Gastroesophageal sphincter (tissue), 4 donors: ENCODE data around the gene SRSF6. TPM values are rescaled to one million over a fixed set of nuclear protein-coding genes. Genes with fewer than 3 reads are reported as not detected.

Experiments
- ATAC-seq: fragments of 150-250 bp; one replicate; pipeline ENCODE4 v1.9.1; 2016; ENCODE audit warnings: mild to moderate bottlenecking, moderate library complexity
- H3K27ac ChIP-seq, 4 donors: fragments of 200-600 bp; sonication (generic) in 3 of 4; 1 replicate in 3 of 4; 2 replicates in 1 of 4; pipeline ENCODE4 v1.5.1; 2016 to 2019
- H3K27me3 ChIP-seq: fragments of 200-600 bp; sonication (generic); one replicate; pipeline ENCODE4 v1.5.1; 2019
- H3K36me3 ChIP-seq, 2 donors: fragments of 200-600 bp; sonication (generic); one replicate each; pipeline ENCODE4 v1.5.1; 2019; ENCODE audit warnings: control low read depth in 1 of 2
- H3K4me1 ChIP-seq, 3 donors: fragments of 200-600 bp; sonication (generic); 1 replicate in 2 of 3; 2 replicates in 1 of 3; pipeline ENCODE4 v1.5.1; 2016 to 2019; ENCODE audit warnings: control low read depth in 2 of 3
- H3K4me3 ChIP-seq, 2 donors: fragments of 200-600 bp; sonication (generic); one replicate each; pipeline ENCODE4 v1.5.1; 2019; ENCODE audit warnings: mild to moderate bottlenecking in 1 of 2, moderate library complexity in 1 of 2
- H3K9me3 ChIP-seq, 3 donors: fragments of 200-600 bp; sonication (generic); one replicate each; pipeline ENCODE4 v1.5.1; 2017 to 2019; ENCODE audit warnings: control low read depth in 2 of 3
- EP300 ChIP-seq: sonication (generic); formaldehyde crosslinking; IDR thresholded peaks from one replicate; pipeline ENCODE4 v1.6.1; 2017; ENCODE audit warnings: antibody characterized with exemption, mild to moderate bottlenecking
- POLR2A ChIP-seq, 2 donors: fragments of 450-650 bp; IDR thresholded peaks; one replicate each; pipeline ENCODE4 v1.6.1; 2017; ENCODE audit warnings: antibody characterized with exemption in 2 of 2, mild to moderate bottlenecking in 2 of 2, moderate library complexity in 1 of 2
- POLR2AphosphoS5 ChIP-seq: sonication (generic); formaldehyde crosslinking; IDR thresholded peaks from one replicate; pipeline ENCODE4 v1.6.1; 2017; ENCODE audit warnings: antibody characterized with exemption
- WGBS, 2 donors: methylation state at CpG; one replicate each; pipeline ENCODE4 v1.1.5; 2018; ENCODE audit warnings: low coverage in 1 of 2; 5-methylcytosine and 5-hydroxymethylcytosine counted together
- total RNA-seq, 4 donors: library from RNA; depleted of rRNA; stranded (reverse); fragments of >200 nt; gene quantifications; one replicate each; pipeline ENCODE4 v1.1.0, GENCODE V29; 2016
- TF ChIP-seq, protein P1 (sequence below), 4 experiments: fragments of 200-600 bp in 2 of 4; fragments of 450-650 bp in 2 of 4; sonication (generic) in 1 of 4; IDR thresholded peaks; one replicate each; pipeline ENCODE4 v1.5.1; 2017 to 2019; ENCODE audit warnings: antibody characterized with exemption in 4 of 4, mild to moderate bottlenecking in 2 of 4, moderate library complexity in 2 of 4

Gene SRSF6
- total RNA-seq, 4 donors from 2014 or later: 25.3 to 47.5 (median 31.3) TPM

DNA sequence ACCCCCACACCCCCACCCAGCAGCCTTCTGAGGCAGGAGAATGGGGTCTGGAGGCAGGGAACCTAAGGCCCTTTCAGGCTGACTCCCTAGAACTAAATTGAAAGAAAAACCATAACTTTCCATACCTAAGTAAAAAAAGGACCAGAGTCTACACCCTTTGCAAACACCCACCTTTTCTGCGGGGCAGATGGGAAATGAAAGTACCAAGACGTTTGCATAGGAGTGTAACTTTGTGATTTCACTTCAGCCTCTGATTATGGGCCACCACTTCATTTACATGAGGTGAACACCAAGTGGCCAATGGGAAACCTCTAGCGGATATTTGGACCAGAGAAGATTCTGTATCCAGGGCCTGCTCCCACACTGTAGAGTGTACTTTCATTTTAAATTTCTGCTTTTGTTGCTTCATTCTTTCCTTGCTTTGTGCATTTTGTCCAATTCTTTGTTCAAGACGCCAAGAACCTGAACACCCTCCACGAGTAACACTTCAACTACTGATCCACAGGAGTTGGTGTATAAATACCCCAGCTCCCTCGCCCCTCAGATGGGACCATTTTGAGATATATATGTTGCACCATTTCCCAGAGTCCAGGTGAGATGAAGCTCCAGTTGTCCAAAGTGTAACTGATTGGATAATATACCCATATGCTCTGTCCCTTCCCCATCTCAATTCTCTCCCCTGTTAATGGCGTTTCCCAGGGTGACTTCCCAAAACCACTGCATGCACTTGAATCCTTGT, 18.9 kb upstream of the SRSF6 start:
- no peak overlapping the region for H3K4me3 ChIP-seq
- TF ChIP-seq POLR2A (IDR thresholded peaks at IDR 0.05): no peak
- no peak for TF ChIP-seq EP300
- TF ChIP-seq POLR2AphosphoS5: no peak
- TF ChIP-seq, protein P1, sequence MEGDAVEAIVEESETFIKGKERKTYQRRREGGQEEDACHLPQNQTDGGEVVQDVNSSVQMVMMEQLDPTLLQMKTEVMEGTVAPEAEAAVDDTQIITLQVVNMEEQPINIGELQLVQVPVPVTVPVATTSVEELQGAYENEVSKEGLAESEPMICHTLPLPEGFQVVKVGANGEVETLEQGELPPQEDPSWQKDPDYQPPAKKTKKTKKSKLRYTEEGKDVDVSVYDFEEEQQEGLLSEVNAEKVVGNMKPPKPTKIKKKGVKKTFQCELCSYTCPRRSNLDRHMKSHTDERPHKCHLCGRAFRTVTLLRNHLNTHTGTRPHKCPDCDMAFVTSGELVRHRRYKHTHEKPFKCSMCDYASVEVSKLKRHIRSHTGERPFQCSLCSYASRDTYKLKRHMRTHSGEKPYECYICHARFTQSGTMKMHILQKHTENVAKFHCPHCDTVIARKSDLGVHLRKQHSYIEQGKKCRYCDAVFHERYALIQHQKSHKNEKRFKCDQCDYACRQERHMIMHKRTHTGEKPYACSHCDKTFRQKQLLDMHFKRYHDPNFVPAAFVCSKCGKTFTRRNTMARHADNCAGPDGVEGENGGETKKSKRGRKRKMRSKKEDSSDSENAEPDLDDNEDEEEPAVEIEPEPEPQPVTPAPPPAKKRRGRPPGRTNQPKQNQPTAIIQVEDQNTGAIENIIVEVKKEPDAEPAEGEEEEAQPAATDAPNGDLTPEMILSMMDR (IDR thresholded peaks at IDR 0.05): no peak
- 73 to 80% methylated on average over 7 of the region's 7 CpGs for WGBS, 2 donors
- H3K27me3 ChIP-seq: peaks cover 38% of the 10 kb centered on the region
- no peaks in the 10 kb centered on the region for H3K4me1 ChIP-seq
- ATAC-seq: no peak
- no peaks in the 10 kb centered on the region for H3K36me3 ChIP-seq
- H3K9me3 ChIP-seq: no peaks in the 10 kb centered on the region
- no peak overlapping the region for H3K27ac ChIP-seq

DNA sequence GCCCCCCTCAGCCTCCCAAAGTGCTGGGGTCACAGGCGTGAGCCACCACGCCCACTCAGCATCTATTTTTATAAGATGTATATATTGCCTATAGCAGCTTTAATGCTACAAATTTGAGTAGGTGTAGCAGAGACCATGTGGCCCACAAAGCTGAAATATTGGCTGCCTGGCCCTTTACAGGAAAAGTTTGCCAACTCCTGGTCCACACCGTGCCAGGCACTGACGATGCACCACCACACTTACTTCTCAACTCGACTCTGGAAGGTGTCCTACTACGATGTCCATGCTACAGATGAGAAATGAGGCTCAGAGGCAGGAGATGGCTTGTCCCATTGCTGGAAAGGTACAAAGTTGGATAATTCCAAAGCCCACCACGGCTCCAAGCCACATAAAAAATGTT, 17.2 kb upstream of the SRSF6 start:
- peaks cover 56% of the 10 kb centered on the region for H3K27me3 ChIP-seq
- WGBS, 2 donors: 80 to 84% methylated on average over 1 to 7 of the region's 7 CpGs
- no peaks in the 10 kb centered on the region for H3K4me1 ChIP-seq
- no peak for TF ChIP-seq EP300
- no peak for TF ChIP-seq POLR2A (IDR thresholded peaks at IDR 0.05)
- no peak for TF ChIP-seq POLR2AphosphoS5
- TF ChIP-seq, protein P1 (IDR thresholded peaks at IDR 0.05): no peak
- no peaks in the 10 kb centered on the region for H3K36me3 ChIP-seq
- no peak overlapping the region for H3K4me3 ChIP-seq
- no peak overlapping the region for H3K27ac ChIP-seq
- no peak for ATAC-seq
- H3K9me3 ChIP-seq: no peaks in the 10 kb centered on the region

DNA sequence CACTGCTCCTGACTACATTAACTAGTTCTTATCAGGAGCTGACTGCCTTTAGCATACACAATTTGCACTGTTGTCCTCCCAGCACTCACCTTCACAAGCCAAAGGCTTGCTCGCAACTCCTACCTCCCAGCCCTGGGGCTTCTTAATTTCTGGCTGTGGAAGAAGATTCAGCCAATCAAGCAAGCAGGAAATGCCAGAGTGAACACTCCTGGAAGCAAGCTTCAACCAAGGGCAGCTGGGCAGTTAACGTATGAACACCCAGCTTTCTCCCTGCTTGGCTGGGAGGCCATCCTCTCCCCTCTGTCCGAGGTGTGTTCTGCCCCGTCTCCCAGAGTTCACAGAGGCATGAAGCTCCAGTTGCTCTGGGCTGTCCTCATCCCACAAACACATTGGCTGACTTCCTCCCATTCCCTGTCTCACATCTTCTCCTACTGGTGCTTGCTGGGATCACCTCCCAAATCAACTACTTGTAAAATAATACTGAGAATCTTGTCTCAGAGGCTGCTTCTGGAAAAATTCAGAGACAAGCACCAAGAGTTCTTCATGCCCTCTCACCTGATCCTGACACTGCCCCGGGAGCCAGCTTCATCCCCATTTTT, 15.3 kb upstream of the SRSF6 start:
- Histone ChIP-seq H3K36me3 (no peaks in the 10 kb centered on the region), H3K4me3 (no peak overlapping the region), H3K9me3 (no peaks in the 10 kb centered on the region), H3K27ac (no peak overlapping the region), H3K27me3 (peaks cover 59% of the 10 kb centered on the region), H3K4me1 (no peaks in the 10 kb centered on the region)
- no peak for ATAC-seq
- WGBS, 2 donors: 23 to 100% methylated on average over 1 to 3 of the region's 5 CpGs
- TF ChIP-seq, protein P1 (IDR thresholded peaks at IDR 0.05): no peak
- no peak for TF ChIP-seq POLR2AphosphoS5
- TF ChIP-seq EP300: no peak
- TF ChIP-seq POLR2A (IDR thresholded peaks at IDR 0.05): no peak

DNA sequence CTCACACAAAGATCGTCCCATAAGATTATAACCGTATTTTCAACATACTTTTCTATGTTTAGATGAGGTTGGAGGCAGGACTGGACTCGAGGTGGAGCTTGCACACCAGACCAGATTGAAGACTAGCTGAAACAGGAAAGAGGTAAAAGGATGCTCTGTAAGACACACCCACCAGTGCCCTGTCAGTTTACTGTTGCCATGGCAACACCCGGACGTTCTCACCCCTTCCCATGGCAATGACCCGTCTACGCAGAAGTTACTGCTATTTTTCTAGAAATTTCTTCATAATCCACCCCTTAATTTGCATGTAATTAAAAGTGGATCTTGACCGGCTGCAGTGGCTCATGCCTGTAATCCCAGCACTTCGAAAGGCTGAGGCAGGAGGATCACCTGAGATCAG, 13.6 kb upstream of the SRSF6 start:
- Histone ChIP-seq H3K27ac (no peak overlapping the region), H3K4me1 (no peaks in the 10 kb centered on the region), H3K27me3 (peaks cover 69% of the 10 kb centered on the region), H3K36me3 (no peaks in the 10 kb centered on the region), H3K4me3 (no peak overlapping the region), H3K9me3 (no peaks in the 10 kb centered on the region)
- no peak for ATAC-seq
- 46 to 62% methylated on average over 7 to 8 of the region's 9 CpGs for WGBS, 2 donors
- no peak for TF ChIP-seq POLR2A (IDR thresholded peaks at IDR 0.05)
- no peak for TF ChIP-seq EP300
- no peak for TF ChIP-seq POLR2AphosphoS5
- TF ChIP-seq, protein P1 (IDR thresholded peaks at IDR 0.05): no peak
